H9 (cell line): ENCODE results near the gene OR6F1. TPM values are rescaled to one million over a fixed set of nuclear protein-coding genes. Genes with fewer than 3 reads are reported as not detected.

Source experiments
- DNase-seq: peaks from one replicate; pipeline ENCODE4 v3.0.0-alpha.2; 2017
- H2AFZ ChIP-seq: one replicate; pipeline ENCODE4 v1.6.1; 2013; ENCODE audit warnings: mild to moderate bottlenecking, low read length, control low read depth, moderate library complexity
- H2AK5ac ChIP-seq: 2 replicates; pipeline ENCODE4 v1.6.1; 2013; ENCODE audit warnings: low read length, control low read depth, mixed read lengths; ENCODE audit not compliant: insufficient read length
- H2BK120ac ChIP-seq: one replicate; pipeline ENCODE4 v1.6.1; 2013; ENCODE audit warnings: low read depth, mild to moderate bottlenecking, low read length, control low read depth, inconsistent platforms; ENCODE audit not compliant: poor library complexity, severe bottlenecking
- H2BK12ac ChIP-seq: 2 replicates; pipeline ENCODE4 v1.6.1; 2013; ENCODE audit warnings: low read length, control low read depth, mixed read lengths, low read depth; ENCODE audit not compliant: insufficient read length
- H2BK15ac ChIP-seq: 2 replicates; pipeline ENCODE4 v1.6.1; 2013; ENCODE audit warnings: low read depth, low read length, control low read depth
- H2BK20ac ChIP-seq: one replicate; pipeline ENCODE4 v1.6.1; 2013; ENCODE audit warnings: low read depth, mild to moderate bottlenecking, low read length, control low read depth, inconsistent platforms; ENCODE audit not compliant: poor library complexity, severe bottlenecking
- H2BK5ac ChIP-seq: 2 replicates; pipeline ENCODE4 v1.6.1; 2013; ENCODE audit warnings: low read length, control low read depth, mixed read lengths; ENCODE audit not compliant: insufficient read length
- H3K14ac ChIP-seq: 2 replicates; pipeline ENCODE4 v1.6.1; 2013; ENCODE audit warnings: low read length, control low read depth; ENCODE audit not compliant: insufficient read depth
- H3K18ac ChIP-seq: 2 replicates; pipeline ENCODE4 v1.6.1; 2013; ENCODE audit warnings: low read depth, mild to moderate bottlenecking, mixed read lengths, low read length, control low read depth; ENCODE audit not compliant: insufficient read length
- H3K23ac ChIP-seq: 2 replicates; pipeline ENCODE4 v1.6.1; 2013; ENCODE audit warnings: low read length, control low read depth, mixed read lengths, low read depth; ENCODE audit not compliant: insufficient read length
- H3K23me2 ChIP-seq: 2 replicates; pipeline ENCODE4 v1.6.1; 2013; ENCODE audit warnings: low read depth, mild to moderate bottlenecking, mixed read lengths, low read length, control low read depth; ENCODE audit not compliant: insufficient read length, poor library complexity, severe bottlenecking
- H3K27ac ChIP-seq: 2 replicates; pipeline ENCODE4 v1.5.1; 2013; ENCODE audit warnings: low read length, control low read depth, mixed read lengths, low read depth; ENCODE audit not compliant: insufficient read length
- H3K27me3 ChIP-seq: 2 replicates; pipeline ENCODE4 v1.6.1; 2013; ENCODE audit warnings: low read length, control low read depth, inconsistent platforms; ENCODE audit not compliant: insufficient read depth
- H3K4ac ChIP-seq: 2 replicates; pipeline ENCODE4 v1.6.1; 2013; ENCODE audit warnings: low read depth, mild to moderate bottlenecking, control low read depth, inconsistent platforms, low read length, moderate library complexity
- H3K4me1 ChIP-seq: 2 replicates; pipeline ENCODE4 v1.6.1; 2013; ENCODE audit warnings: low read length, control low read depth, inconsistent platforms; ENCODE audit not compliant: insufficient read depth
- H3K4me2 ChIP-seq: 2 replicates; pipeline ENCODE4 v1.6.1; 2013; ENCODE audit warnings: low read length, control low read depth, mixed read lengths; ENCODE audit not compliant: insufficient read length, insufficient read depth
- H3K56ac ChIP-seq: 2 replicates; pipeline ENCODE4 v1.6.1; 2013; ENCODE audit warnings: low read depth, mild to moderate bottlenecking, mixed read lengths, low read length, control low read depth; ENCODE audit not compliant: insufficient read length
- H3K79me1 ChIP-seq: 2 replicates; pipeline ENCODE4 v1.6.1; 2013; ENCODE audit warnings: low read depth, mild to moderate bottlenecking, moderate library complexity, low read length, control low read depth, inconsistent platforms; ENCODE audit not compliant: insufficient read depth, poor library complexity, severe bottlenecking
- H3K79me2 ChIP-seq: 2 replicates; pipeline ENCODE4 v1.6.1; 2013; ENCODE audit warnings: low read length, control low read depth, inconsistent platforms; ENCODE audit not compliant: insufficient read depth
- H3K9ac ChIP-seq: 2 replicates; pipeline ENCODE4 v1.6.1; 2013; ENCODE audit warnings: low read length, control low read depth, mixed read lengths; ENCODE audit not compliant: insufficient read length; ENCODE audit errors: extremely low read depth
- H3K9me3 ChIP-seq: one replicate; pipeline ENCODE4 v1.6.1; 2013; ENCODE audit warnings: low read depth, low read length, inconsistent platforms; ENCODE audit not compliant: control insufficient read depth
- H3T11ph ChIP-seq: one replicate; pipeline ENCODE4 v1.6.1; 2013; ENCODE audit warnings: mild to moderate bottlenecking, low read length, control low read depth, inconsistent platforms
- H4K20me1 ChIP-seq: one replicate; pipeline ENCODE4 v1.6.1; 2013; ENCODE audit not compliant: control insufficient read depth, insufficient read length, insufficient read depth
- H4K5ac ChIP-seq: 2 replicates; pipeline ENCODE4 v1.6.1; 2013; ENCODE audit warnings: low read depth, mild to moderate bottlenecking, mixed read lengths, low read length, control low read depth; ENCODE audit not compliant: insufficient read length
- H4K8ac ChIP-seq: replicated peaks from 2 replicates; pipeline ENCODE4 v1.6.1; 2013; ENCODE audit warnings: low read length, control low read depth, mixed read lengths, low read depth; ENCODE audit not compliant: insufficient read length
- H4K91ac ChIP-seq: 2 replicates; pipeline ENCODE4 v1.6.1; 2013; ENCODE audit warnings: low read depth, mild to moderate bottlenecking, moderate library complexity, mixed read lengths, low read length, control low read depth; ENCODE audit not compliant: insufficient read length
- H3K27ac Mint-ChIP-seq, 3 experiments: 2 replicates in 2 of 3; 3 replicates in 1 of 3; pipeline ENCODE4 v1.8.0; 2020 to 2021; ENCODE audit warnings: mixed read lengths in 3 of 3, mild to moderate bottlenecking in 1 of 3, moderate library complexity in 1 of 3
- H3K27me3 Mint-ChIP-seq: 2 replicates; pipeline ENCODE4 v1.8.0; 2021; ENCODE audit warnings: low read depth, mild to moderate bottlenecking, moderate library complexity, mixed read lengths
- H3K36me3 Mint-ChIP-seq, 3 experiments: 2 replicates in 2 of 3; 3 replicates in 1 of 3; pipeline ENCODE4 v1.8.0; 2020 to 2021; ENCODE audit warnings: low read depth in 3 of 3, mixed read lengths in 3 of 3; ENCODE audit not compliant: insufficient read depth in 1 of 3
- H3K4me1 Mint-ChIP-seq, 2 experiments: 2 replicates each; pipeline ENCODE4 v1.8.0; 2020; ENCODE audit warnings: mixed read lengths in 2 of 2
- H3K4me3 Mint-ChIP-seq, 2 experiments: 2 replicates in 1 of 2; 3 replicates in 1 of 2; pipeline ENCODE4 v1.8.0; 2020 to 2021; ENCODE audit warnings: mild to moderate bottlenecking in 2 of 2, mixed read lengths in 2 of 2, moderate library complexity in 1 of 2
- H3K9me3 Mint-ChIP-seq, 2 experiments: 2 replicates in 1 of 2; 3 replicates in 1 of 2; pipeline ENCODE4 v1.8.0; 2020; ENCODE audit warnings: mild to moderate bottlenecking in 2 of 2, mixed read lengths in 2 of 2, moderate library complexity in 1 of 2
- WGBS: extraction: QIAGEN DNeasy Blood & Tissue Kit; methylation state at CpG from one replicate; pipeline ENCODE4 v1.1.7; 2013; ENCODE audit warnings: missing lambda C conversion rate, low lambda C conversion rate, mixed read lengths; ENCODE audit not compliant: insufficient read length; ENCODE audit errors: extremely low coverage; 5-methylcytosine and 5-hydroxymethylcytosine counted together
- total RNA-seq: library from RNA; stranded (reverse); gene quantifications from 2 replicates; pipeline ENCODE4 v1.2.1, GENCODE V29; 2021
- TF ChIP-seq, protein P1 (sequence below): fragments of 200-600 bp; sonication (generic); conservative IDR thresholded peaks from 3 replicates; pipeline ENCODE4 v1.8.0; 2021; ENCODE audit warnings: antibody characterized with exemption, mild to moderate bottlenecking

Gene OR6F1
- total RNA-seq, 1 experiment from 2014 or later, result not detected

DNA sequence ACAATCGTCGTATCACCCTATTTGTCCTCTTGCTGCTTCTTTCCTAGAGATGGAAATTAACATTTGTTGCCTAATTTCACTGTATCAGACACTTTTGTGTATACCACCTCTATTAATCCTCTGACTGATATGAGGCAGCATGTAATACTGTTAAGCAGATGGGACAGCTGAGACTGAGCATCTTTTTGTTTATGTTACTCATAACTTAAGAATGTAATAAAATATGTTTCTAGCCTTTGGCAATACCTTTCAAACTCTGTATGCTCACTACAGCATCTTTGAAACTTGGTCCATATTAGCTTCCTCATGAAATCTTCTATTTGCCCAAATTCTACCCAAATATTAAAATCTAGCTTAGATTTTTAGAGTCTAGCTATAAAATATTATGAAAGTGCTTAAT lies 24.3 kb upstream of the OR6F1 start:
- H2AFZ ChIP-seq, result no peak overlapping the region
- H3K36me3 Mint-ChIP-seq, result no peaks in the 10 kb centered on the region
- no peaks in the 10 kb centered on the region for H4K20me1 ChIP-seq
- no peaks in the 10 kb centered on the region for H3K4me1 Mint-ChIP-seq
- H2BK15ac ChIP-seq, result no peak overlapping the region
- H2BK20ac ChIP-seq, result no peak overlapping the region
- no peaks in the 10 kb centered on the region for H3K79me1 ChIP-seq
- H3K27ac Mint-ChIP-seq, result no peak overlapping the region
- H3K18ac ChIP-seq, result no peak overlapping the region
- no peak overlapping the region for H4K8ac ChIP-seq
- no peak overlapping the region for H3T11ph ChIP-seq
- no peak overlapping the region for H3K56ac ChIP-seq
- H3K23ac ChIP-seq, result no peak overlapping the region
- H4K5ac ChIP-seq, result no peak overlapping the region
- H3K27ac ChIP-seq, result no peak overlapping the region
- H3K9me3 Mint-ChIP-seq, result peaks cover 30 to 63% of the 10 kb centered on the region in 2 experiments
- no peak overlapping the region for H4K91ac ChIP-seq
- H3K14ac ChIP-seq, result no peak overlapping the region
- H2BK120ac ChIP-seq, result no peak overlapping the region
- H3K23me2 ChIP-seq, result no peaks in the 10 kb centered on the region
- H3K9me3 ChIP-seq, result peaks cover 17% of the 10 kb centered on the region
- H3K79me2 ChIP-seq, result no peaks in the 10 kb centered on the region
- H3K4me2 ChIP-seq, result no peak overlapping the region
- TF ChIP-seq, protein P1, sequence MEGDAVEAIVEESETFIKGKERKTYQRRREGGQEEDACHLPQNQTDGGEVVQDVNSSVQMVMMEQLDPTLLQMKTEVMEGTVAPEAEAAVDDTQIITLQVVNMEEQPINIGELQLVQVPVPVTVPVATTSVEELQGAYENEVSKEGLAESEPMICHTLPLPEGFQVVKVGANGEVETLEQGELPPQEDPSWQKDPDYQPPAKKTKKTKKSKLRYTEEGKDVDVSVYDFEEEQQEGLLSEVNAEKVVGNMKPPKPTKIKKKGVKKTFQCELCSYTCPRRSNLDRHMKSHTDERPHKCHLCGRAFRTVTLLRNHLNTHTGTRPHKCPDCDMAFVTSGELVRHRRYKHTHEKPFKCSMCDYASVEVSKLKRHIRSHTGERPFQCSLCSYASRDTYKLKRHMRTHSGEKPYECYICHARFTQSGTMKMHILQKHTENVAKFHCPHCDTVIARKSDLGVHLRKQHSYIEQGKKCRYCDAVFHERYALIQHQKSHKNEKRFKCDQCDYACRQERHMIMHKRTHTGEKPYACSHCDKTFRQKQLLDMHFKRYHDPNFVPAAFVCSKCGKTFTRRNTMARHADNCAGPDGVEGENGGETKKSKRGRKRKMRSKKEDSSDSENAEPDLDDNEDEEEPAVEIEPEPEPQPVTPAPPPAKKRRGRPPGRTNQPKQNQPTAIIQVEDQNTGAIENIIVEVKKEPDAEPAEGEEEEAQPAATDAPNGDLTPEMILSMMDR, result no peak
- H3K27me3 ChIP-seq, result no peaks in the 10 kb centered on the region
- H3K4me1 ChIP-seq, result no peaks in the 10 kb centered on the region
- no peak overlapping the region for H2AK5ac ChIP-seq
- no peak overlapping the region for H3K9ac ChIP-seq
- H3K4me3 Mint-ChIP-seq, result no peak overlapping the region
- no CpG with 5 or more reads among the region's 2 CpGs for WGBS
- H3K4ac ChIP-seq, result no peak overlapping the region
- no peak overlapping the region for H2BK12ac ChIP-seq
- no peak overlapping the region for H2BK5ac ChIP-seq
- DNase-seq, result no peak
- H3K27me3 Mint-ChIP-seq, result no peaks in the 10 kb centered on the region
